ENCODE measurements around the gene TMEM179. TPM values are rescaled to one million over a fixed set of nuclear protein-coding genes. Genes with fewer than 3 reads are reported as not detected.

The TMEM179 gene
- total and polyA plus RNA-seq, 2 donors (not counting 1 experiment from before 2014, with no cell fraction given), result not detected

DNA sequence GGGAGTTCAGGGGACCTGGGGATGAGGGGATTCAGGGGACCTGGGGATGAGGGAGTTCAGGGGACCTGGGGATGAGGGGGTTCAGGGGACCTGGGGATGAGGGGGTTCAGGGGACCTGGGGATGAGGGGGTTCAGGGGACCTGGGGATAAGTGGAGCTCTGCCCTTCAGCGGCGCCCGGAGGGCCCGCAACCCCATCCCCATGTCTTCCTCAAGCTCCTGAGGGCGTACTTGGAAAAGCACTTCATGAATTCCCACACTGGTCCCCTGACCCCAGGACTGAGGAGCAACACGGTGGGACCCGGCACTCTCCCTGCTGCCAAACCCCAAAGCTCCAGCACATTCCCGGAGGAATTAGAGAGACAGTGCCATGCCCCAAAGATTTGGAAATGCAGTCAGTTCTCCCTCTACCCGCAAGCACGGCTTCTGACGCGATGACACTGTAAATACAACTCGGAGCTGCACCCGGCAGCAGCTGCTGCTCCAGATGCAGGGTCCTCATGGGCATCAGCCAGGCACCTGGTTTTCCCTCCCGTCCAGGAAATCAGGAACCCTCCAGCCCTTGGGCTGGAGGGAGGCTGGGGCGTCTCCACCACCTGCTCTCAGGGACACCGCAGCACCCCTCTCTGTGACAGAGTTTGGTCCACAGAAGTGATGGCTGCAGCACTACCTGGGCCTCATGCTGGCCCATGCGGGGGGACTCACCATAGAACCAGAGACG is 57.8 kb downstream of the TMEM179 start:
- Mint-ChIP-seq H3K27me3 (peaks cover 35% of the 10 kb centered on the region), H3K4me3 (no peak overlapping the region), H3K9me3 (ENCODE audit: insufficient read depth) (peaks cover 2% of the 10 kb centered on the region), H3K4me1 (no peaks in the 10 kb centered on the region), H3K27ac (no peak overlapping the region)
- H3K27me3 ChIP-seq (replicated peaks in 1 of 4; ENCODE audit: control extremely low read depth in 1 of 4, control insufficient read depth in 3 of 4, insufficient read depth in 4 of 4, low read length in 3 of 4), result peaks cover 0 to 10% (median 2%) of the 10 kb centered on the region in 4 experiments
- H3K9me3 ChIP-seq (ENCODE audit: control extremely low read depth in 1 of 3, control insufficient read depth in 2 of 3, insufficient read depth in 1 of 3, low read length in 2 of 3), result peaks cover 0 to 9% (median 0%) of the 10 kb centered on the region in 3 donors
- no peaks in the 10 kb centered on the region for H3K79me2 ChIP-seq (ENCODE audit: control insufficient read depth, insufficient read depth, low read length)
- no peak overlapping the region for H3K9ac ChIP-seq (ENCODE audit: low read length)
- no peaks in the 10 kb centered on the region for H4K20me1 ChIP-seq (ENCODE audit: control insufficient read depth, insufficient read depth, low read length, poor library complexity, severe bottlenecking)
- H3K4me2 ChIP-seq (replicated peaks; ENCODE audit: low read depth, low read length, poor library complexity, severe bottlenecking), result no peak overlapping the region
- TF ChIP-seq EZH2 (IDR thresholded peaks at IDR 0.05; ENCODE audit: borderline replicate concordance, insufficient read depth, low read depth, low read length, poor library complexity, severe bottlenecking), result no peak
- TF ChIP-seq, protein P1, sequence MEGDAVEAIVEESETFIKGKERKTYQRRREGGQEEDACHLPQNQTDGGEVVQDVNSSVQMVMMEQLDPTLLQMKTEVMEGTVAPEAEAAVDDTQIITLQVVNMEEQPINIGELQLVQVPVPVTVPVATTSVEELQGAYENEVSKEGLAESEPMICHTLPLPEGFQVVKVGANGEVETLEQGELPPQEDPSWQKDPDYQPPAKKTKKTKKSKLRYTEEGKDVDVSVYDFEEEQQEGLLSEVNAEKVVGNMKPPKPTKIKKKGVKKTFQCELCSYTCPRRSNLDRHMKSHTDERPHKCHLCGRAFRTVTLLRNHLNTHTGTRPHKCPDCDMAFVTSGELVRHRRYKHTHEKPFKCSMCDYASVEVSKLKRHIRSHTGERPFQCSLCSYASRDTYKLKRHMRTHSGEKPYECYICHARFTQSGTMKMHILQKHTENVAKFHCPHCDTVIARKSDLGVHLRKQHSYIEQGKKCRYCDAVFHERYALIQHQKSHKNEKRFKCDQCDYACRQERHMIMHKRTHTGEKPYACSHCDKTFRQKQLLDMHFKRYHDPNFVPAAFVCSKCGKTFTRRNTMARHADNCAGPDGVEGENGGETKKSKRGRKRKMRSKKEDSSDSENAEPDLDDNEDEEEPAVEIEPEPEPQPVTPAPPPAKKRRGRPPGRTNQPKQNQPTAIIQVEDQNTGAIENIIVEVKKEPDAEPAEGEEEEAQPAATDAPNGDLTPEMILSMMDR (IDR thresholded peaks at IDR 0.05), result no peak
- H3K4me1 ChIP-seq (ENCODE audit: control insufficient read depth in 2 of 2, insufficient read depth in 2 of 2, low read length in 2 of 2), result no peaks in the 10 kb centered on the region
- no peak overlapping the region for H2AFZ ChIP-seq (ENCODE audit: insufficient read depth, low read depth, low read length, poor library complexity, severe bottlenecking)
- ChIA-PET CTCF (no interaction called here), POLR2A (no interaction called here)
- ATAC-seq (ENCODE audit: low read depth) (no peak), DNase-seq (no peak)
- no peak overlapping the region for H3K27ac ChIP-seq (ENCODE audit: low read length in 2 of 2)
- intact Hi-C loops (cut with micrococcal nuclease), result no loop called here
- 87% methylated on average over 15 of the region's 19 CpGs for WGBS (ENCODE audit: insufficient coverage)
- no peak overlapping the region for H3K4me3 ChIP-seq (ENCODE audit: control extremely low read depth in 1 of 5, extremely low read depth in 1 of 5, insufficient read depth in 1 of 5, low read depth in 2 of 5, low read length in 4 of 5)
- H3K36me3 ChIP-seq (replicated peaks in 1 of 2; ENCODE audit: control extremely low read depth in 1 of 2, control insufficient read depth in 1 of 2, extremely low read depth in 1 of 2, insufficient read depth in 2 of 2, low read length in 1 of 2), result no peaks in the 10 kb centered on the region

DNA sequence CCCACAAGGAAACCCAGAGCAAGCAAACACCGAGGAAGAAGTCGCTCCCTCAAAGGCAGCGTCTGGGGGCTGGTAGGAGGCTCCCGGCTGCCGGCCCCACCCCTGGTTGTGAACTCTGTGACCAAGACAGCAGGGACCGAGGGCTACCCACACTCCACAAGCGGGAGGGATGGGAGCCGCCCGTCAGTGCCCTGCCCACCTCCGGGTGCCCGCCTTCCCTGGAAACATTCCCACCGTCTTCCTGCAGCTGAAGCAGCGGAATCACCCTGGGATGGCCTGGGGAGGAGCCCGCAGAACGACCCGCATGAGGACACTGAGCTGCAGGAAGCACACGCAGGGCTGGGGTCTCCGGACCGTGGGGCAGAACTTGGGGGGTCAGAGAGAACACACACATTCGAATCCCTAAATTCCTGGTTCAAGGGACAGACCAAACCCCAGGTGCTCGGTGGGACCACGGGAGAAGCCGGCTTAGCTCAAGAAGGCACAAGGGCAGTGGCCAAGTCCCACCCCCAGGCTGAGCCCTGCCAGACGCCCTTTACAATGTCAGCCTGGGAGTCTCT is 58.5 kb downstream of the TMEM179 start:
- peaks cover 34% of the 10 kb centered on the region for H3K27me3 Mint-ChIP-seq
- Histone ChIP-seq H2AFZ (ENCODE audit: insufficient read depth, low read depth, low read length, poor library complexity, severe bottlenecking) (no peak overlapping the region), H3K4me1 (ENCODE audit: control insufficient read depth in 2 of 2, insufficient read depth in 2 of 2, low read length in 2 of 2) (no peaks in the 10 kb centered on the region), H3K27me3 (replicated peaks in 1 of 4; ENCODE audit: control extremely low read depth in 1 of 4, control insufficient read depth in 3 of 4, insufficient read depth in 4 of 4, low read length in 3 of 4) (peaks cover 0 to 7% (median 2%) of the 10 kb centered on the region in 4 experiments), H3K36me3 (replicated peaks in 1 of 2; ENCODE audit: control extremely low read depth in 1 of 2, control insufficient read depth in 1 of 2, extremely low read depth in 1 of 2, insufficient read depth in 2 of 2, low read length in 1 of 2) (no peaks in the 10 kb centered on the region), H3K79me2 (ENCODE audit: control insufficient read depth, insufficient read depth, low read length) (no peaks in the 10 kb centered on the region), H3K9ac (ENCODE audit: low read length) (no peak overlapping the region), H3K4me2 (replicated peaks; ENCODE audit: low read depth, low read length, poor library complexity, severe bottlenecking) (no peak overlapping the region), H3K27ac (ENCODE audit: low read length in 2 of 2) (no peak overlapping the region), H4K20me1 (ENCODE audit: control insufficient read depth, insufficient read depth, low read length, poor library complexity, severe bottlenecking) (no peaks in the 10 kb centered on the region), H3K4me3 (ENCODE audit: control extremely low read depth in 1 of 5, extremely low read depth in 1 of 5, insufficient read depth in 1 of 5, low read depth in 2 of 5, low read length in 4 of 5) (no peak overlapping the region), H3K9me3 (ENCODE audit: control extremely low read depth in 1 of 3, control insufficient read depth in 2 of 3, insufficient read depth in 1 of 3, low read length in 2 of 3) (peaks cover 0 to 9% (median 0%) of the 10 kb centered on the region in 3 donors)
- peaks cover 2% of the 10 kb centered on the region for H3K9me3 Mint-ChIP-seq (ENCODE audit: insufficient read depth)
- H3K27ac Mint-ChIP-seq, result no peak overlapping the region
- H3K4me1 Mint-ChIP-seq, result no peaks in the 10 kb centered on the region
- WGBS (ENCODE audit: insufficient coverage), result 69% methylated on average over 23 of the region's 24 CpGs
- DNase-seq, result no peak
- no peak for ATAC-seq (ENCODE audit: low read depth)
- no peak overlapping the region for H3K4me3 Mint-ChIP-seq
- POLR2A ChIA-PET, result no interaction called here
- CTCF ChIA-PET, result no interaction called here
- intact Hi-C loops (cut with micrococcal nuclease), result no loop called here
- no peak for TF ChIP-seq EZH2 (IDR thresholded peaks at IDR 0.05; ENCODE audit: borderline replicate concordance, insufficient read depth, low read depth, low read length, poor library complexity, severe bottlenecking)
- TF ChIP-seq, protein P1 (IDR thresholded peaks at IDR 0.05), result no peak

Measured in B cell (primary cell).